WTC11 (cell line): ENCODE measurements around the gene UNG.

Experiments
- ATF2 ChIP-seq: sonication (generic); formaldehyde crosslinking; IDR thresholded peaks from 2 replicates; pipeline ENCODE4 v1.8.1; 2022; ENCODE audit warnings: low read depth, missing genetic modification reagents, borderline replicate concordance
- CREB1 ChIP-seq: sonication (generic); formaldehyde crosslinking; IDR thresholded peaks from 2 replicates; pipeline ENCODE4 v1.8.0; 2023; ENCODE audit warnings: mild to moderate bottlenecking, missing genetic modification reagents
- CREM ChIP-seq: sonication (generic); formaldehyde crosslinking; IDR thresholded peaks from 2 replicates; pipeline ENCODE4 v1.8.1; 2022; ENCODE audit warnings: mild to moderate bottlenecking, missing genetic modification reagents, moderate library complexity
- CTCF ChIP-seq: fragments of 200-600 bp; IDR thresholded peaks from 2 replicates; pipeline ENCODE4 v1.8.0; 2022; ENCODE audit warnings: antibody characterized with exemption
- FOXK1 ChIP-seq: sonication (generic); formaldehyde crosslinking; IDR thresholded peaks from 2 replicates; pipeline ENCODE4 v1.8.0; 2022; ENCODE audit warnings: mild to moderate bottlenecking, moderate library complexity, missing genetic modification reagents
- HMGXB4 ChIP-seq: sonication (generic); formaldehyde crosslinking; IDR thresholded peaks from 2 replicates; pipeline ENCODE4 v1.8.1; 2023; ENCODE audit warnings: mild to moderate bottlenecking, moderate library complexity, missing genetic modification reagents
- IRF1 ChIP-seq: sonication (generic); formaldehyde crosslinking; IDR thresholded peaks from 2 replicates; pipeline ENCODE4 v1.8.0; 2023; ENCODE audit warnings: missing genetic modification reagents
- MAX ChIP-seq: sonication (generic); formaldehyde crosslinking; IDR thresholded peaks from 2 replicates; pipeline ENCODE4 v1.8.0; 2022; ENCODE audit warnings: mild to moderate bottlenecking, missing genetic modification reagents
- NFATC4 ChIP-seq: fragments of 250-450 bp; sonication (Bioruptor Pico); IDR thresholded peaks from 2 replicates; pipeline ENCODE4 v1.9.0; 2021; ENCODE audit warnings: mild to moderate bottlenecking
- SMAD4 ChIP-seq: sonication (generic); formaldehyde crosslinking; IDR thresholded peaks from 2 replicates; pipeline ENCODE4 v1.8.0; 2022; ENCODE audit warnings: mild to moderate bottlenecking, missing genetic modification reagents
- TCF7 ChIP-seq: sonication (generic); formaldehyde crosslinking; IDR thresholded peaks from 2 replicates; pipeline ENCODE4 v1.8.0; 2022; ENCODE audit warnings: mild to moderate bottlenecking, low read depth, missing genetic modification reagents, moderate library complexity
- TEAD4 ChIP-seq: sonication (generic); formaldehyde crosslinking; IDR thresholded peaks from 2 replicates; pipeline ENCODE4 v1.8.0; 2022; ENCODE audit warnings: mild to moderate bottlenecking, missing genetic modification reagents
- TP53 ChIP-seq: sonication (generic); formaldehyde crosslinking; IDR thresholded peaks from 2 replicates; pipeline ENCODE4 v1.8.1; 2023; ENCODE audit warnings: mild to moderate bottlenecking, missing genetic modification reagents
- ZBTB21 ChIP-seq: sonication (generic); formaldehyde crosslinking; IDR thresholded peaks from 2 replicates; pipeline ENCODE4 v1.8.1; 2023; ENCODE audit warnings: mild to moderate bottlenecking, missing genetic modification reagents, borderline replicate concordance

- TF ChIP-seq ATF2 (CRISPR knock-in tag) (no peak), CTCF (peak; percentile 89), IRF1 (CRISPR knock-in tag) (peak; percentile 95), NFATC4 (no peak), HMGXB4 (peak; percentile 40; the same call in 1 of the 2 replicates), MAX (CRISPR knock-in tag) (peak; percentile 100), CREB1 (CRISPR knock-in tag) (peak; percentile 97), TCF7 (no peak), ZBTB21 (peak; percentile 71; the same call in 1 of the 2 replicates), TEAD4 (CRISPR knock-in tag) (peak; percentile 84; the same call in 1 of the 2 replicates), FOXK1 (CRISPR knock-in tag) (peak; percentile 95), SMAD4 (CRISPR knock-in tag) (no peak), TP53 (CRISPR knock-in tag) (peak; percentile 94), CREM (CRISPR knock-in tag) (peak; percentile 96)
Measured at GRCh38 chr12:109093022-109093918, 4.1 kb upstream of the UNG start, which contains the start of gene ALKBH2.
